Measurements from ENCODE around the gene RNH1. TPM values are rescaled to one million over a fixed set of nuclear protein-coding genes. Genes with fewer than 3 reads are reported as not detected.

The RNH1 gene
- total RNA-seq, 1 experiment from 2014 or later = 60.0 TPM

GRCh38 chr11:489610-490185 is 17.3 kb downstream of the RNH1 start:
- Histone ChIP-seq H2BK120ac (ENCODE audit: low read depth, low read length, poor library complexity, severe bottlenecking) (no peak overlapping the region), H3K14ac (ENCODE audit: insufficient read depth, low read length) (no peak overlapping the region), H2AK5ac (ENCODE audit: insufficient read length, low read length) (no peak overlapping the region), H3K9ac (ENCODE audit: extremely low read depth, insufficient read length, low read length) (no peak overlapping the region), H3K27ac (ENCODE audit: insufficient read length, low read depth, low read length) (no peak overlapping the region), H3K4ac (ENCODE audit: low read depth, low read length) (no peak overlapping the region), H3K79me2 (ENCODE audit: insufficient read depth, low read length) (no peaks in the 10 kb centered on the region; the same call in 1 of the 2 replicates), H3K23ac (ENCODE audit: insufficient read length, low read depth, low read length) (no peak overlapping the region), H3K27me3 (ENCODE audit: insufficient read depth, low read length) (no peaks in the 10 kb centered on the region), H4K20me1 (ENCODE audit: control insufficient read depth, insufficient read depth, insufficient read length) (no peaks in the 10 kb centered on the region), H3K56ac (ENCODE audit: insufficient read length, low read depth, low read length) (no peak overlapping the region), H4K91ac (ENCODE audit: insufficient read length, low read depth, low read length) (no peak overlapping the region), H3T11ph (ENCODE audit: low read length) (no peak overlapping the region), H3K79me1 (ENCODE audit: insufficient read depth, low read depth, low read length, poor library complexity, severe bottlenecking) (no peaks in the 10 kb centered on the region), H2BK12ac (ENCODE audit: insufficient read length, low read depth, low read length) (no peak overlapping the region), H2BK20ac (ENCODE audit: low read depth, low read length, poor library complexity, severe bottlenecking) (no peak overlapping the region), H4K8ac (replicated peaks; ENCODE audit: insufficient read length, low read depth, low read length) (no peak overlapping the region), H3K23me2 (ENCODE audit: insufficient read length, low read depth, low read length, poor library complexity, severe bottlenecking) (no peaks in the 10 kb centered on the region), H3K4me1 (ENCODE audit: insufficient read depth, low read length) (no peaks in the 10 kb centered on the region), H3K9me3 (ENCODE audit: control insufficient read depth, low read depth, low read length) (no peaks in the 10 kb centered on the region), H2AFZ (ENCODE audit: low read length) (no peak overlapping the region), H3K4me2 (ENCODE audit: insufficient read depth, insufficient read length, low read length) (no peak overlapping the region), H2BK5ac (ENCODE audit: insufficient read length, low read length) (no peak overlapping the region), H4K5ac (ENCODE audit: insufficient read length, low read depth, low read length) (no peak overlapping the region), H2BK15ac (ENCODE audit: low read depth, low read length) (no peak overlapping the region), H3K18ac (ENCODE audit: insufficient read length, low read depth, low read length) (no peak overlapping the region)
- no peak for TF ChIP-seq CTCF (conservative IDR thresholded peaks at IDR 0.05)
- H3K27ac Mint-ChIP-seq = no peak overlapping the region
- H3K9me3 Mint-ChIP-seq = no peaks in the 10 kb centered on the region
- H3K4me3 Mint-ChIP-seq = no peak overlapping the region
- no peaks in the 10 kb centered on the region for H3K4me1 Mint-ChIP-seq
- WGBS (ENCODE audit: extremely low coverage, insufficient read length, low lambda C conversion rate) = no CpG with 5 or more reads among the region's 37 CpGs
- no peaks in the 10 kb centered on the region; the same call in 1 of the 2 replicates for H3K27me3 Mint-ChIP-seq (ENCODE audit: low read depth)
- peaks cover 5 to 23% (median 21%) of the 10 kb centered on the region in 3 experiments for H3K36me3 Mint-ChIP-seq (ENCODE audit: insufficient read depth in 1 of 3, low read depth in 3 of 3)
- DNase-seq = peak; percentile 21
